HEK293 (cell line): ENCODE results near the gene GIMAP5.

Experiments
- CTCF ChIA-PET: fragments of 350-600 bp; formaldehyde crosslinking; extraction: SDS; loops from one replicate; lab custom pipeline; 2021; ENCODE audit warnings: antibody characterized with exemption; lab: Yijun Ruan, JAX
- POLR2A ChIA-PET: fragments of 300-600 bp; formaldehyde crosslinking; extraction: SDS; loops from one replicate; lab custom pipeline; 2020; ENCODE audit warnings: antibody characterized with exemption, inconsistent platforms; lab: Yijun Ruan, JAX
- H3K27ac ChIP-seq: fragments of 200-500 bp; sonication (Bioruptor generic); 2 replicates; pipeline ENCODE4 v1.5.1; 2014; ENCODE audit warnings: low read depth, low read length, control low read depth, inconsistent platforms; ENCODE audit errors: extremely low read depth
- H3K36me3 ChIP-seq, 2 experiments: fragments of 200-500 bp in 1 of 2; sonication (Bioruptor generic) in 1 of 2; 1 replicate in 1 of 2; 2 replicates in 1 of 2; pipeline ENCODE4 v1.5.1; 2014 to 2017; ENCODE audit warnings: inconsistent platforms in 2 of 2, low read length in 2 of 2; ENCODE audit not compliant: control insufficient read depth in 2 of 2, insufficient read depth in 1 of 2
- H3K4me1 ChIP-seq: fragments of 200-500 bp; sonication (Bioruptor generic); 2 replicates; pipeline ENCODE4 v1.5.1; 2014; ENCODE audit warnings: mild to moderate bottlenecking, low read length, inconsistent platforms; ENCODE audit not compliant: control insufficient read depth, insufficient read depth
- H3K4me3 ChIP-seq: 2 replicates; pipeline ENCODE4 v1.5.1; 2011; ENCODE audit warnings: low read depth, mild to moderate bottlenecking, control low read depth, low read length, moderate library complexity
- H3K9me3 ChIP-seq: fragments of 200-500 bp; sonication (Bioruptor generic); 2 replicates; pipeline ENCODE4 v1.5.1; 2014; ENCODE audit warnings: low read depth, low read length, inconsistent platforms; ENCODE audit not compliant: control insufficient read depth, insufficient read depth
- FEZF1 ChIP-seq: fragments of 450-650 bp; formaldehyde crosslinking; IDR thresholded peaks from 2 replicates; pipeline ENCODE4 v1.5.1; 2016; ENCODE audit warnings: missing biosample characterization, missing genetic modification characterization
- GLI2 ChIP-seq: fragments of 450-650 bp; formaldehyde crosslinking; IDR thresholded peaks from 2 replicates; pipeline ENCODE4; 2017; ENCODE audit warnings: missing biosample characterization, missing genetic modification characterization, low read depth, borderline replicate concordance
- GLIS1 ChIP-seq: fragments of 450-650 bp; formaldehyde crosslinking; IDR thresholded peaks from 2 replicates; pipeline ENCODE4 v1.5.1; 2016; ENCODE audit warnings: missing biosample characterization, missing genetic modification characterization
- GLIS2 ChIP-seq: fragments of 450-650 bp; formaldehyde crosslinking; IDR thresholded peaks from 2 replicates; pipeline ENCODE4 v1.5.1; 2016; ENCODE audit warnings: missing biosample characterization, missing genetic modification characterization
- HOXA7 ChIP-seq: sonication (generic); formaldehyde crosslinking; IDR thresholded peaks from 2 replicates; pipeline ENCODE4 v1.8.1; 2022; ENCODE audit warnings: missing genetic modification reagents, borderline replicate concordance
- MZF1 ChIP-seq: fragments of 450-650 bp; formaldehyde crosslinking; IDR thresholded peaks from 2 replicates; pipeline ENCODE4 v1.5.1; 2017; ENCODE audit warnings: missing biosample characterization, missing genetic modification characterization, borderline replicate concordance
- OVOL3 ChIP-seq: fragments of 450-650 bp; formaldehyde crosslinking; IDR thresholded peaks from 2 replicates; pipeline ENCODE4 v1.5.1; 2016; ENCODE audit warnings: missing biosample characterization, missing genetic modification characterization
- SETDB1 ChIP-seq: IDR thresholded peaks from one replicate; pipeline ENCODE4 v1.6.1; 2017; ENCODE audit warnings: mild to moderate bottlenecking, low read length, moderate library complexity, mixed read lengths; ENCODE audit not compliant: insufficient read length
- SP2 ChIP-seq: fragments of 450-650 bp; formaldehyde crosslinking; IDR thresholded peaks from 2 replicates; pipeline ENCODE4 v1.5.1; 2016; ENCODE audit warnings: missing biosample characterization, missing genetic modification characterization
- WT1 ChIP-seq: fragments of 450-650 bp; formaldehyde crosslinking; IDR thresholded peaks from 2 replicates; pipeline ENCODE4 v1.5.1; 2016; ENCODE audit warnings: missing biosample characterization, missing genetic modification characterization
- ZBTB6 ChIP-seq: fragments of 450-650 bp; formaldehyde crosslinking; IDR thresholded peaks from 2 replicates; pipeline ENCODE4 v1.5.1; 2017; ENCODE audit warnings: missing biosample characterization, missing genetic modification characterization
- ZNF10 ChIP-seq: fragments of 450-650 bp; formaldehyde crosslinking; IDR thresholded peaks from 2 replicates; pipeline ENCODE4 v1.5.1; 2017; ENCODE audit warnings: missing biosample characterization, missing genetic modification characterization
- ZNF155 ChIP-seq: fragments of 450-650 bp; formaldehyde crosslinking; IDR thresholded peaks from 2 replicates; pipeline ENCODE4 v1.5.1; 2016; ENCODE audit warnings: missing biosample characterization, missing genetic modification characterization
- ZNF16 ChIP-seq: fragments of 450-650 bp; formaldehyde crosslinking; IDR thresholded peaks from 2 replicates; pipeline ENCODE4 v1.5.1; 2016; ENCODE audit warnings: low read depth, missing biosample characterization, missing genetic modification characterization
- ZNF202 ChIP-seq: fragments of 450-650 bp; formaldehyde crosslinking; IDR thresholded peaks from 2 replicates; pipeline ENCODE4 v1.5.1; 2016; ENCODE audit warnings: missing biosample characterization, missing genetic modification characterization, borderline replicate concordance
- ZNF211 ChIP-seq: fragments of 450-650 bp; formaldehyde crosslinking; IDR thresholded peaks from 2 replicates; pipeline ENCODE4 v1.5.1; 2016; ENCODE audit warnings: low read depth, missing biosample characterization, missing genetic modification characterization
- ZNF221 ChIP-seq: fragments of 450-650 bp; formaldehyde crosslinking; IDR thresholded peaks from 2 replicates; pipeline ENCODE4 v1.5.1; 2017; ENCODE audit warnings: missing biosample characterization, missing genetic modification characterization, borderline replicate concordance
- ZNF24 ChIP-seq: fragments of 450-650 bp; formaldehyde crosslinking; IDR thresholded peaks from 2 replicates; pipeline ENCODE4 v1.5.1; 2016; ENCODE audit warnings: missing biosample characterization, missing genetic modification characterization
- ZNF248 ChIP-seq: fragments of 450-650 bp; formaldehyde crosslinking; IDR thresholded peaks from 2 replicates; pipeline ENCODE4 v1.5.1; 2017; ENCODE audit warnings: missing biosample characterization, missing genetic modification characterization
- ZNF266 ChIP-seq: fragments of 450-650 bp; formaldehyde crosslinking; IDR thresholded peaks from 2 replicates; pipeline ENCODE4 v1.5.1; 2016; ENCODE audit warnings: missing biosample characterization, missing genetic modification characterization, low read depth
- ZNF311 ChIP-seq: fragments of 450-650 bp; formaldehyde crosslinking; IDR thresholded peaks from 2 replicates; pipeline ENCODE4 v1.5.1; 2017; ENCODE audit warnings: missing biosample characterization, missing genetic modification characterization, borderline replicate concordance
- ZNF350 ChIP-seq: fragments of 450-650 bp; formaldehyde crosslinking; IDR thresholded peaks from 2 replicates; pipeline ENCODE4 v1.5.0; 2017; ENCODE audit warnings: missing biosample characterization, mild to moderate bottlenecking, missing genetic modification characterization
- ZNF362 ChIP-seq: fragments of 450-650 bp; formaldehyde crosslinking; IDR thresholded peaks from 2 replicates; pipeline ENCODE4 v1.5.1; 2016; ENCODE audit warnings: missing biosample characterization, missing genetic modification characterization
- ZNF449 ChIP-seq: fragments of 450-650 bp; formaldehyde crosslinking; IDR thresholded peaks from 2 replicates; pipeline ENCODE4 v1.5.1; 2017; ENCODE audit warnings: missing biosample characterization, mild to moderate bottlenecking, missing genetic modification characterization, moderate library complexity
- ZNF621 ChIP-seq: fragments of 450-650 bp; formaldehyde crosslinking; IDR thresholded peaks from 2 replicates; pipeline ENCODE4 v1.5.1; 2017; ENCODE audit warnings: missing biosample characterization, missing genetic modification characterization
- ZNF664 ChIP-seq: fragments of 450-650 bp; formaldehyde crosslinking; IDR thresholded peaks from 2 replicates; pipeline ENCODE4 v1.5.1; 2016; ENCODE audit warnings: missing biosample characterization, missing genetic modification characterization
- ZNF768 ChIP-seq: fragments of 450-650 bp; formaldehyde crosslinking; IDR thresholded peaks from 2 replicates; pipeline ENCODE4 v1.5.1; 2018; ENCODE audit warnings: missing biosample characterization, mild to moderate bottlenecking, missing genetic modification characterization
- ZNF843 ChIP-seq: fragments of 450-650 bp; formaldehyde crosslinking; IDR thresholded peaks from 2 replicates; pipeline ENCODE4 v1.5.1; 2016; ENCODE audit warnings: missing biosample characterization, missing genetic modification characterization
- TF ChIP-seq, protein P1 (sequence below): fragments of 450-650 bp; formaldehyde crosslinking; optimal IDR thresholded peaks from 2 replicates; pipeline ENCODE3; 2016; ENCODE audit warnings: missing biosample characterization, mild to moderate bottlenecking, missing genetic modification characterization
- TF ChIP-seq, protein P2 (sequence below): fragments of 450-650 bp; formaldehyde crosslinking; IDR thresholded peaks from 2 replicates; pipeline ENCODE4 v1.5.1; 2016; ENCODE audit warnings: missing biosample characterization, missing genetic modification characterization, low read depth
- TF ChIP-seq, protein P3 (sequence below): fragments of 450-650 bp; formaldehyde crosslinking; IDR thresholded peaks from 2 replicates; pipeline ENCODE4 v1.5.1; 2016; ENCODE audit warnings: missing biosample characterization, missing genetic modification characterization

Gene GIMAP5

DNA sequence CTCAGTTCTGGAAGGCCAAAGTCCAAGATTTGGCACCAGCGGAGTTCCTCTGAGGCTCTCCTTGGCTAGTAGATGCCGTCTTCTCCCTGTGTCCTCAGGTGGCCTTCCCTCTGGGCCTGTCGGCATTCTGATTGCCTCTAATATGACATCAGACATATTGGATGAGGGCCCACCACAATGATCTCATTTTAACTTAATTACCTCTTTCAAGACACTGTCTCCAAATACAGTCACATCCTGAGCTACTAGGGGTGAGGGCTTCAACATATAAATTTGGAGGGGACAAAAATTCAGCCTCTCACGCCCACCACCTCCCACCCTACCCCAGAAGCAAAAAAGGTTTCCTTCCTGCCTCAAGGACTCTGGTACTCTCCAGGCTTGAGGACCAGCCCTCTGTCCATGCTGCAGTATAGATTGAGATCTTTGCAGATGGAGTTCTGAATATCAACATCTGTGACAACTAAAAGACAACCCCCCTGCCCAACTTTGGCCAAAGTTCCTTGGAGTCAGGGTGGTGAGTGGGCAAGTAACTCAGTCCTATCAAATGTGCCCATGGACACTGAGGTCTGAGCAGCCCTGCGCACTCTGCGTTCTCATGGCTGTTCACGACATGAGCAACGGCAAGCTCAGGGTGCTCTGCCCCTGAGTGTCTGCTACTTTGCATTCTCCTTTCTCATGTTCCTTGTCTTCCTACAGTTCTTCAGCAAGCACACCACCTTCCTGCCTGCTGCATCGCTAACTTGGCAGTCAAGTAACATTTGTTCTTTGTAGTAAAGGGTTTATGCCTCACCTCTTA, 51.5 kb downstream of the GIMAP5 start:
- POLR2A ChIA-PET: interaction anchor here (0.6 kb wide), 2 partner anchors 21 to 461 kb away, joined by 3 to 4 read pairs; no protein-coding TSS in a partner anchor
- 0 out of 2 replicates have a peak, but pooled peaks cover 3% of the 10 kb centered on the region for H3K4me1 ChIP-seq
- H3K9me3 ChIP-seq: no peaks in the 10 kb centered on the region
- peak overlapping the region; percentile 34; the same call in 1 of the 2 replicates for H3K27ac ChIP-seq
- no peaks in the 10 kb centered on the region for H3K36me3 ChIP-seq
- CTCF ChIA-PET: interaction anchor here (0.5 to 4.7 kb wide), 11 partner anchors 8 to 1013 kb away, joined by 3 to 57 read pairs (median 4); no protein-coding TSS in a partner anchor
- H3K4me3 ChIP-seq: no peak overlapping the region
- TF ChIP-seq, protein P1, sequence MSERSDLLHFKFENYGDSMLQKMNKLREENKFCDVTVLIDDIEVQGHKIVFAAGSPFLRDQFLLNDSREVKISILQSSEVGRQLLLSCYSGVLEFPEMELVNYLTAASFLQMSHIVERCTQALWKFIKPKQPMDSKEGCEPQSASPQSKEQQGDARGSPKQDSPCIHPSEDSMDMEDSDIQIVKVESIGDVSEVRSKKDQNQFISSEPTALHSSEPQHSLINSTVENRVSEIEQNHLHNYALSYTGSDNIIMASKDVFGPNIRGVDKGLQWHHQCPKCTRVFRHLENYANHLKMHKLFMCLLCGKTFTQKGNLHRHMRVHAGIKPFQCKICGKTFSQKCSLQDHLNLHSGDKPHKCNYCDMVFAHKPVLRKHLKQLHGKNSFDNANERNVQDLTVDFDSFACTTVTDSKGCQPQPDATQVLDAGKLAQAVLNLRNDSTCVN (tag by site-specific recombination): no peak
- TF ChIP-seq GLIS2 (tag by site-specific recombination) (no peak), ZNF16 (tag by site-specific recombination) (no peak), ZNF155 (no peak), ZNF362 (tag by site-specific recombination) (no peak), OVOL3 (tag by site-specific recombination) (no peak), SP2 (tag by site-specific recombination) (no peak), ZNF10 (no peak), WT1 (tag by site-specific recombination) (no peak), ZNF24 (tag by site-specific recombination) (no peak), ZNF311 (tag by site-specific recombination) (no peak), GLIS1 (tag by site-specific recombination) (no peak), ZNF449 (tag by site-specific recombination) (no peak), ZNF266 (tag by site-specific recombination) (no peak), ZNF211 (no peak), ZNF621 (no peak), HOXA7 (CRISPR knock-in tag) (no peak), MZF1 (tag by site-specific recombination) (no peak), ZNF350 (tag by site-specific recombination) (no peak), ZNF664 (tag by site-specific recombination) (no peak), ZNF221 (tag by site-specific recombination) (no peak), ZNF843 (0 out of 2 replicates have a peak, but pooled peaks have one; percentile 42), SETDB1 (no peak), ZNF202 (tag by site-specific recombination) (no peak), GLI2 (tag by site-specific recombination) (no peak), ZNF248 (tag by site-specific recombination) (no peak), FEZF1 (tag by site-specific recombination) (no peak), ZBTB6 (tag by site-specific recombination) (no peak), ZNF768 (no peak)
- TF ChIP-seq, protein P2, sequence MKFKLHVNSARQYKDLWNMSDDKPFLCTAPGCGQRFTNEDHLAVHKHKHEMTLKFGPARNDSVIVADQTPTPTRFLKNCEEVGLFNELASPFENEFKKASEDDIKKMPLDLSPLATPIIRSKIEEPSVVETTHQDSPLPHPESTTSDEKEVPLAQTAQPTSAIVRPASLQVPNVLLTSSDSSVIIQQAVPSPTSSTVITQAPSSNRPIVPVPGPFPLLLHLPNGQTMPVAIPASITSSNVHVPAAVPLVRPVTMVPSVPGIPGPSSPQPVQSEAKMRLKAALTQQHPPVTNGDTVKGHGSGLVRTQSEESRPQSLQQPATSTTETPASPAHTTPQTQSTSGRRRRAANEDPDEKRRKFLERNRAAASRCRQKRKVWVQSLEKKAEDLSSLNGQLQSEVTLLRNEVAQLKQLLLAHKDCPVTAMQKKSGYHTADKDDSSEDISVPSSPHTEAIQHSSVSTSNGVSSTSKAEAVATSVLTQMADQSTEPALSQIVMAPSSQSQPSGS (tag by site-specific recombination): peak; percentile 71
- TF ChIP-seq, protein P3, sequence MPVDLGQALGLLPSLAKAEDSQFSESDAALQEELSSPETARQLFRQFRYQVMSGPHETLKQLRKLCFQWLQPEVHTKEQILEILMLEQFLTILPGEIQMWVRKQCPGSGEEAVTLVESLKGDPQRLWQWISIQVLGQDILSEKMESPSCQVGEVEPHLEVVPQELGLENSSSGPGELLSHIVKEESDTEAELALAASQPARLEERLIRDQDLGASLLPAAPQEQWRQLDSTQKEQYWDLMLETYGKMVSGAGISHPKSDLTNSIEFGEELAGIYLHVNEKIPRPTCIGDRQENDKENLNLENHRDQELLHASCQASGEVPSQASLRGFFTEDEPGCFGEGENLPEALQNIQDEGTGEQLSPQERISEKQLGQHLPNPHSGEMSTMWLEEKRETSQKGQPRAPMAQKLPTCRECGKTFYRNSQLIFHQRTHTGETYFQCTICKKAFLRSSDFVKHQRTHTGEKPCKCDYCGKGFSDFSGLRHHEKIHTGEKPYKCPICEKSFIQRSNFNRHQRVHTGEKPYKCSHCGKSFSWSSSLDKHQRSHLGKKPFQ: no peak
